CD8-positive, alpha-beta memory T cell (primary cell): Measurements from ENCODE around the gene KRTAP5-7. TPM values are rescaled to one million over a fixed set of nuclear protein-coding genes. Genes with fewer than 3 reads are reported as not detected.

ENCODE experiments used
- CTCF ChIA-PET: fragments of 350-600 bp; sonication (Branson Sonifier 250); formaldehyde crosslinking; loops from one replicate; lab custom pipeline; 2021; ENCODE audit warnings: antibody characterized with exemption; lab: Charles Lee
- POLR2A ChIA-PET: fragments of 350-600 bp; sonication (Branson Sonifier 250); formaldehyde crosslinking; loops from one replicate; lab custom pipeline; 2021; ENCODE audit warnings: antibody characterized with exemption; lab: Charles Lee
- DNase-seq, 5 donors: peaks; one replicate each; pipeline versions ENCODE4 v3.0.0 to v3.0.0-alpha.2; 2020 to 2022; ENCODE audit warnings: mixed read lengths in 1 of 5
- H3K27ac ChIP-seq: one replicate; pipeline ENCODE4 v1.7.0; 2013; ENCODE audit warnings: low read depth, mild to moderate bottlenecking, low read length, moderate library complexity
- H3K27me3 ChIP-seq: 2 replicates; pipeline ENCODE4 v1.7.0; 2013; ENCODE audit warnings: low read length, mild to moderate bottlenecking; ENCODE audit not compliant: insufficient read depth, poor library complexity, severe bottlenecking
- H3K36me3 ChIP-seq: 2 replicates; pipeline ENCODE4 v1.7.0; 2013; ENCODE audit warnings: mild to moderate bottlenecking, low read length, moderate library complexity; ENCODE audit not compliant: insufficient read depth
- H3K4me1 ChIP-seq: 2 replicates; pipeline ENCODE4 v1.7.0; 2013; ENCODE audit warnings: mild to moderate bottlenecking, low read length, moderate library complexity; ENCODE audit not compliant: insufficient read depth
- H3K4me3 ChIP-seq: 2 replicates; pipeline ENCODE4 v1.7.0; 2013; ENCODE audit warnings: mild to moderate bottlenecking, low read length
- H3K9me3 ChIP-seq: 2 replicates; pipeline ENCODE4 v1.7.0; 2013; ENCODE audit warnings: mild to moderate bottlenecking, low read length
- H3K27ac Mint-ChIP-seq, 8 donors: one replicate each; pipeline ENCODE4 v1.8.0; 2020 to 2021; ENCODE audit warnings: mixed read lengths in 8 of 8, mild to moderate bottlenecking in 6 of 8, inconsistent platforms in 3 of 8, moderate library complexity in 3 of 8
- H3K27me3 Mint-ChIP-seq, 2 donors: one replicate each; pipeline ENCODE4 v1.8.0; 2020 to 2021; ENCODE audit warnings: mixed read lengths in 2 of 2, mild to moderate bottlenecking in 1 of 2, moderate library complexity in 1 of 2
- H3K36me3 Mint-ChIP-seq, 3 donors: one replicate each; pipeline ENCODE4 v1.8.0; 2020 to 2021; ENCODE audit warnings: mixed read lengths in 3 of 3, inconsistent platforms in 1 of 3, mild to moderate bottlenecking in 1 of 3
- H3K4me1 Mint-ChIP-seq, 3 donors: one replicate each; pipeline ENCODE4 v1.8.0; 2020 to 2021; ENCODE audit warnings: mixed read lengths in 3 of 3, inconsistent platforms in 1 of 3, mild to moderate bottlenecking in 1 of 3
- H3K4me3 Mint-ChIP-seq, 7 donors: one replicate each; pipeline ENCODE4 v1.8.0; 2020 to 2021; ENCODE audit warnings: mixed read lengths in 7 of 7, mild to moderate bottlenecking in 6 of 7, moderate library complexity in 4 of 7, inconsistent platforms in 2 of 7
- H3K9me3 Mint-ChIP-seq, 5 donors: one replicate each; pipeline ENCODE4 v1.8.0; 2020 to 2022; ENCODE audit warnings: mixed read lengths in 5 of 5, mild to moderate bottlenecking in 3 of 5, moderate library complexity in 2 of 5, inconsistent platforms in 1 of 5
- polyA plus RNA-seq: library from polyadenylated mRNA; unstranded; fragments of 300-500 nt; fragmentation: Illumina TruSeq; gene quantifications from one replicate; pipeline ENCODE4 v1.2.3, GENCODE V29; 2021
- total RNA-seq, 2 experiments: library from RNA; stranded (reverse); gene quantifications; one replicate each; pipeline ENCODE4 v1.2.3, GENCODE V29; 2021

Gene KRTAP5-7
- total and polyA plus RNA-seq, 3 experiments from 2014 or later, result not detected

- Mint-ChIP-seq H3K4me1 (peaks cover 0 to 7% (median 5%) of the 10 kb centered on the region in 3 donors), H3K4me3 (no peak overlapping the region), H3K36me3 (peaks cover 13 to 86% (median 35%) of the 10 kb centered on the region in 3 donors), H3K27ac (peak overlapping the region in 1 of 8 donors; percentile 77), H3K9me3 (no peaks in the 10 kb centered on the region), H3K27me3 (peaks cover 0 to 1% of the 10 kb centered on the region in 2 donors)
- no peaks in the 10 kb centered on the region for H3K9me3 ChIP-seq
- H3K4me1 ChIP-seq, result no peaks in the 10 kb centered on the region
- DNase-seq, result no peak
- POLR2A ChIA-PET, result no interaction called here
- no peaks in the 10 kb centered on the region for H3K27me3 ChIP-seq
- no peak overlapping the region for H3K27ac ChIP-seq
- no peak overlapping the region for H3K4me3 ChIP-seq
- CTCF ChIA-PET, result no interaction called here
- H3K36me3 ChIP-seq, result peaks cover 13% of the 10 kb centered on the region
Measured at GRCh38 chr11:71490731-71491390, 36.2 kb upstream of the KRTAP5-7 start.

- Histone ChIP-seq H3K4me3 (no peak overlapping the region), H3K27me3 (no peaks in the 10 kb centered on the region), H3K36me3 (peaks cover 15% of the 10 kb centered on the region), H3K4me1 (no peaks in the 10 kb centered on the region), H3K27ac (no peak overlapping the region), H3K9me3 (no peaks in the 10 kb centered on the region)
- Mint-ChIP-seq H3K9me3 (no peaks in the 10 kb centered on the region), H3K4me1 (peaks cover 0 to 5% (median 3%) of the 10 kb centered on the region in 3 donors), H3K4me3 (no peak overlapping the region), H3K27me3 (peaks cover 0 to 1% of the 10 kb centered on the region in 2 donors), H3K27ac (peak overlapping the region in 2 of 8 donors; percentile 77 to 89), H3K36me3 (peaks cover 9 to 86% (median 29%) of the 10 kb centered on the region in 3 donors)
- CTCF ChIA-PET, result no interaction called here
- POLR2A ChIA-PET, result no interaction called here
- DNase-seq, result no peak
Measured at GRCh38 chr11:71491531-71491930, 35.5 kb upstream of the KRTAP5-7 start.

DNA sequence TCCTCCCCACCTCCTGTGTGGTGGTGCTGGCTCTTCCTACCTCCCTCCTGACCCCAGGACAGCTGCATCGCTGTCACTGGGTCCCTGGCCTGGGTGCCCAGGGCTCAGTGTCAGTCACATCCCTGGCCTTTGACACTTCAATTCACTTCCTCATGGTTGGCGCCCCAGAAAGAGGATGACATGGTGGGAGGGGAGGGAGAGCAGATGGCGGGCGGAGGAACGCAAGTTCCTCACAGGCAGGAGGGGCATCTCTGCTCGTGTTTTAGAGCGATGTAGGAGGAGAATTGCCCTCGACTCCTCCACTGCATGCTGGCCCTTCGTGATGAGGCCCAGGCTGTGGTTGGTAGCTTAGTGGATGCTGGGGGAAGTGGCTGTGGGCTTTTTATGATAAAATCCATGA, 35.1 kb upstream of the KRTAP5-7 start:
- no peak overlapping the region for H3K4me3 Mint-ChIP-seq
- Histone ChIP-seq H3K36me3 (peaks cover 15% of the 10 kb centered on the region), H3K4me1 (no peaks in the 10 kb centered on the region), H3K27ac (no peak overlapping the region), H3K9me3 (no peaks in the 10 kb centered on the region), H3K27me3 (no peaks in the 10 kb centered on the region), H3K4me3 (no peak overlapping the region)
- peaks cover 0 to 5% (median 3%) of the 10 kb centered on the region in 3 donors for H3K4me1 Mint-ChIP-seq
- no peak for DNase-seq
- peaks cover 11 to 90% (median 29%) of the 10 kb centered on the region in 3 donors for H3K36me3 Mint-ChIP-seq
- peak overlapping the region in 1 of 8 donors; percentile 89 for H3K27ac Mint-ChIP-seq
- POLR2A ChIA-PET, result no interaction called here
- peaks cover 0 to 1% of the 10 kb centered on the region in 2 donors for H3K27me3 Mint-ChIP-seq
- H3K9me3 Mint-ChIP-seq, result no peaks in the 10 kb centered on the region
- CTCF ChIA-PET, result no interaction called here

DNA sequence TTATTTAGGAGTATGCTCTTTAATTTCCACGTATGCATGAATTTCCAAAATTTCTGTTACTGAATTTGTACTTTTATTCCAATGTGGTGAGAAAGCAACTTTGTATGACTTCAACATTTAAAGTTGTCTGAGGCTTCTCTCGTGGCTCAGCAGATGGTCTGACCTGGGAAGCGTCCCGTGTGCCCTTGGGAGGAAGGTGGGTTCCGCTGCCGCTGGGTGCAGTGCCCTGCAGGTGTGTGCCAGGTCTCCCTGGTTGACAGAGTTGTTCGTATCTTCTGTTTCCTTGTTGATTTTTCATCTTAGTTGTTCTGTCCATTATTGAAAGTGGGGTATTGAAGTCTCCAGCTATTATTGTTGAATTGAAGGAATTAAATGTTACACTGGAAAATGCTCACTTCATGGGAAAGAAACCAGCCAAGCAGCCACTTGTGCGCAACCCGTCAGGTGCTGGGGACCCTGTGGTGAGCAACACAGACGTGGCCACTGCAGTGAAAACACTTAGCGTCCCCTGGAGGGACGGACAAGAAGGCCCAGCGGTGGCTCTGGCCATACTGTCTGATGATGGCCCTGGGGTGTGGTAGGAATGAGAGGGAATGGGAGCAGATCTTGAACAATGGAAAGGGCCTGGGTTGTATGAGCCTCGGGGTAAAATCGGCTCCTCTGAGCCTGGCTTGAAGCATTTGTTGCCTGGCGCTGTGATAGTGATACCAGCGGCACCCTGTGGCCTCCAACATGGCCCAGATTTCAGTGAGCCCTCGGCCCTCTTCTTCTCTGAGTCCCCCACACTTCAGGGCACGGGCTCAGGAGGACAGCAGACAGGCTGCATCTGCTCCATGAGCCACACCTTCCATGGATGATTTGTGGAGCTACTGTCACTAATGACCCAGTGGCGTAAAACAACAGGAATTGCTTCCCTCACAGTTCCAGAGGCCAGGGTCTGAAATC, 31.5 kb upstream of the KRTAP5-7 start:
- H3K4me3 Mint-ChIP-seq, result no peak overlapping the region
- H3K9me3 Mint-ChIP-seq, result no peaks in the 10 kb centered on the region
- no peak for DNase-seq
- peaks cover 25% of the 10 kb centered on the region for H3K36me3 ChIP-seq
- peaks cover 26 to 91% (median 38%) of the 10 kb centered on the region in 3 donors for H3K36me3 Mint-ChIP-seq
- H3K27ac Mint-ChIP-seq, result peak overlapping the region in 2 of 8 donors; percentile 3 to 19
- H3K4me1 Mint-ChIP-seq, result no peaks in the 10 kb centered on the region
- ChIA-PET POLR2A (no interaction called here), CTCF (no interaction called here)
- no peaks in the 10 kb centered on the region for H3K27me3 ChIP-seq
- H3K27ac ChIP-seq, result no peak overlapping the region
- H3K4me3 ChIP-seq, result no peak overlapping the region
- no peaks in the 10 kb centered on the region for H3K27me3 Mint-ChIP-seq
- H3K4me1 ChIP-seq, result no peaks in the 10 kb centered on the region
- no peaks in the 10 kb centered on the region for H3K9me3 ChIP-seq

- Mint-ChIP-seq H3K36me3 (peaks cover 27 to 91% (median 38%) of the 10 kb centered on the region in 3 donors), H3K27me3 (no peaks in the 10 kb centered on the region), H3K9me3 (no peaks in the 10 kb centered on the region), H3K4me3 (no peak overlapping the region), H3K27ac (no peak overlapping the region), H3K4me1 (no peaks in the 10 kb centered on the region)
- Histone ChIP-seq H3K4me1 (no peaks in the 10 kb centered on the region), H3K27ac (no peak overlapping the region), H3K36me3 (peaks cover 26% of the 10 kb centered on the region), H3K9me3 (no peaks in the 10 kb centered on the region), H3K4me3 (no peak overlapping the region), H3K27me3 (no peaks in the 10 kb centered on the region)
- ChIA-PET CTCF (no interaction called here), POLR2A (no interaction called here)
- DNase-seq, result no peak
Measured at GRCh38 chr11:71496421-71496820, 30.6 kb upstream of the KRTAP5-7 start.

GRCh38 chr11:71498091-71498490, 29.0 kb upstream of the KRTAP5-7 start:
- Mint-ChIP-seq H3K4me3 (no peak overlapping the region), H3K4me1 (no peaks in the 10 kb centered on the region), H3K27me3 (no peaks in the 10 kb centered on the region), H3K9me3 (no peaks in the 10 kb centered on the region), H3K27ac (no peak overlapping the region), H3K36me3 (peaks cover 27 to 92% (median 33%) of the 10 kb centered on the region in 3 donors)
- ChIA-PET CTCF (no interaction called here), POLR2A (no interaction called here)
- H3K4me3 ChIP-seq, result no peak overlapping the region
- no peaks in the 10 kb centered on the region for H3K9me3 ChIP-seq
- DNase-seq, result no peak
- no peak overlapping the region for H3K27ac ChIP-seq
- no peaks in the 10 kb centered on the region for H3K4me1 ChIP-seq
- H3K36me3 ChIP-seq, result peaks cover 25% of the 10 kb centered on the region
- no peaks in the 10 kb centered on the region for H3K27me3 ChIP-seq

- no peaks in the 10 kb centered on the region for H3K4me1 Mint-ChIP-seq
- no peaks in the 10 kb centered on the region for H3K27me3 ChIP-seq
- H3K9me3 ChIP-seq, result no peaks in the 10 kb centered on the region
- H3K27me3 Mint-ChIP-seq, result peaks cover 0 to 2% of the 10 kb centered on the region in 2 donors
- H3K27ac Mint-ChIP-seq, result peak overlapping the region in 1 of 8 donors; percentile 9
- H3K36me3 ChIP-seq, result peaks cover 25% of the 10 kb centered on the region
- no peaks in the 10 kb centered on the region for H3K4me1 ChIP-seq
- no peaks in the 10 kb centered on the region for H3K9me3 Mint-ChIP-seq
- DNase-seq, result no peak
- peaks cover 31 to 96% (median 35%) of the 10 kb centered on the region in 3 donors for H3K36me3 Mint-ChIP-seq
- no peak overlapping the region for H3K4me3 ChIP-seq
- H3K4me3 Mint-ChIP-seq, result no peak overlapping the region
- H3K27ac ChIP-seq, result no peak overlapping the region
- CTCF ChIA-PET, result no interaction called here
- POLR2A ChIA-PET, result no interaction called here
Measured at GRCh38 chr11:71499125-71499524, 27.9 kb upstream of the KRTAP5-7 start.

DNA sequence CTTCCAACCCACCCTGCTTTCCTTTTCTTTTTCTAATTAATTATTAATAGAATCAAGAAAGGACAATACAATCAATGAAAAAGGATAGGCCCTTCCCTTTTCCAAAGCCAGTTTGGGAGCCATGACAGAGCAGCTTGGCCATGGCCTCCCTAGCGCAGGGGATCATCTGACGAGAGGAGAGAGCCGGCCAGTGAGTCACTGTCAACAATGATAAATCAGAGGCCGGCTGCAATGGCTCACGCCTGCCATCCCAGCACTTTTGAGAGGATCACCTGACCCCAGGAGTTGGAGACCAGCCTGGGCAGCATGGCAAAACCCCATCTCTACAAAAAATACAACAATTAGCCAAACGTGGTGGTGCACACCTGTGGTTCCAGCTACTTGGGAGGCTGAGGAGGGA, 27.5 kb upstream of the KRTAP5-7 start:
- Mint-ChIP-seq H3K9me3 (no peaks in the 10 kb centered on the region), H3K36me3 (peaks cover 32 to 94% (median 36%) of the 10 kb centered on the region in 3 donors), H3K4me1 (no peaks in the 10 kb centered on the region), H3K27me3 (peaks cover 0 to 2% of the 10 kb centered on the region in 2 donors), H3K27ac (no peak overlapping the region), H3K4me3 (no peak overlapping the region)
- POLR2A ChIA-PET, result no interaction called here
- DNase-seq, result no peak
- H3K27me3 ChIP-seq, result no peaks in the 10 kb centered on the region
- H3K4me1 ChIP-seq, result no peaks in the 10 kb centered on the region
- H3K27ac ChIP-seq, result no peak overlapping the region
- no peaks in the 10 kb centered on the region for H3K9me3 ChIP-seq
- CTCF ChIA-PET, result no interaction called here
- H3K4me3 ChIP-seq, result no peak overlapping the region
- H3K36me3 ChIP-seq, result peaks cover 25% of the 10 kb centered on the region
